Endodermal cell (in vitro differentiated cells): ENCODE results near the gene OAT. TPM values are rescaled to one million over a fixed set of nuclear protein-coding genes. Genes with fewer than 3 reads are reported as not detected.

Source experiments
- DNase-seq: peaks from one replicate; pipeline ENCODE4 v3.0.0-alpha.2; 2017
- H3K27ac ChIP-seq: 2 replicates; pipeline ENCODE4 v1.5.1; 2013; ENCODE audit warnings: mild to moderate bottlenecking, low read depth, low read length, moderate library complexity
- H3K27me3 ChIP-seq: 2 replicates; pipeline ENCODE4 v1.6.1; 2013; ENCODE audit warnings: mild to moderate bottlenecking, low read length, moderate library complexity; ENCODE audit not compliant: insufficient read depth, control insufficient read depth, poor library complexity, severe bottlenecking
- H3K36me3 ChIP-seq: 2 replicates; pipeline ENCODE4 v1.7.0; 2013; ENCODE audit warnings: mild to moderate bottlenecking, low read length, moderate library complexity; ENCODE audit not compliant: control insufficient read depth, insufficient read depth
- H3K4me1 ChIP-seq: one replicate; pipeline ENCODE4 v1.7.0; 2013; ENCODE audit warnings: low read length; ENCODE audit not compliant: control insufficient read depth, insufficient read depth
- H3K4me3 ChIP-seq: 2 replicates; pipeline ENCODE4 v1.5.1; 2013; ENCODE audit warnings: mild to moderate bottlenecking, low read length, moderate library complexity
- H3K9ac ChIP-seq: 2 replicates; pipeline ENCODE4 v1.6.1; 2013; ENCODE audit warnings: mild to moderate bottlenecking, low read length, moderate library complexity; ENCODE audit not compliant: poor library complexity, severe bottlenecking; ENCODE audit errors: extremely low read depth
- H3K9me3 ChIP-seq: 2 replicates; pipeline ENCODE4 v1.6.1; 2013; ENCODE audit warnings: mild to moderate bottlenecking, low read length, moderate library complexity; ENCODE audit not compliant: control insufficient read depth
- H3K27ac Mint-ChIP-seq: 2 replicates; pipeline ENCODE4 v1.8.0; 2020; ENCODE audit warnings: mixed read lengths
- H3K27me3 Mint-ChIP-seq: 2 replicates; pipeline ENCODE4 v1.8.0; 2021; ENCODE audit warnings: mild to moderate bottlenecking, mixed read lengths; ENCODE audit not compliant: insufficient read depth
- H3K36me3 Mint-ChIP-seq: 2 replicates; pipeline ENCODE4 v1.8.0; 2020; ENCODE audit warnings: low read depth, mixed read lengths
- H3K4me1 Mint-ChIP-seq: 2 replicates; pipeline ENCODE4 v1.8.0; 2020; ENCODE audit warnings: mixed read lengths
- H3K4me3 Mint-ChIP-seq: 2 replicates; pipeline ENCODE4 v1.8.0; 2020; ENCODE audit warnings: mild to moderate bottlenecking, moderate library complexity, mixed read lengths
- H3K9me3 Mint-ChIP-seq: 2 replicates; pipeline ENCODE4 v1.8.0; 2020; ENCODE audit warnings: mild to moderate bottlenecking, mixed read lengths
- CTCF ChIP-seq: fragments of 200-600 bp; sonication (generic); conservative IDR thresholded peaks from 2 replicates; pipeline ENCODE4 v1.5.0; 2021; ENCODE audit warnings: antibody characterized with exemption, mild to moderate bottlenecking
- WGBS, 2 experiments: methylation state at CpG; one replicate each; pipeline versions ENCODE4 v1.1.5 to v1.1.7; 2013; ENCODE audit warnings: missing lambda C conversion rate in 2 of 2, mixed read lengths in 1 of 2; ENCODE audit not compliant: insufficient coverage in 1 of 2, insufficient read length in 1 of 2; 5-methylcytosine and 5-hydroxymethylcytosine counted together
- total RNA-seq, 2 donors: library from RNA; stranded (reverse); fragmentation: NEBNext Ultra II Directional in 1 of 2; extraction: Animal tissue kit (Norgen Biotek cat#: 25700) in 1 of 2; gene quantifications; 2 replicates in 1 of 2; 3 replicates in 1 of 2; pipeline ENCODE4 v1.2.1, GENCODE V29; 2021

OAT gene
- total RNA-seq, 2 donors from 2014 or later, result 58.6 to 71.6 TPM

GRCh38 chr10:124369066-124369465 is 49.7 kb downstream of the OAT start:
- Histone ChIP-seq H3K9ac (no peak overlapping the region), H3K27me3 (peaks cover 7% of the 10 kb centered on the region), H3K9me3 (no peaks in the 10 kb centered on the region), H3K4me1 (no peaks in the 10 kb centered on the region), H3K4me3 (no peak overlapping the region), H3K27ac (no peak overlapping the region), H3K36me3 (no peaks in the 10 kb centered on the region)
- TF ChIP-seq CTCF, result no peak
- Mint-ChIP-seq H3K4me1 (no peaks in the 10 kb centered on the region), H3K27me3 (peaks cover 14% of the 10 kb centered on the region), H3K4me3 (no peak overlapping the region), H3K9me3 (peaks cover 4% of the 10 kb centered on the region), H3K27ac (no peak overlapping the region), H3K36me3 (no peaks in the 10 kb centered on the region)
- WGBS, 2 experiments, result 92 to 95% methylated on average over 2 to 4 of the region's 4 CpGs
- DNase-seq, result no peak

GRCh38 chr10:124367936-124368335 is 50.8 kb downstream of the OAT start:
- no peak for DNase-seq
- Mint-ChIP-seq H3K36me3 (no peaks in the 10 kb centered on the region), H3K27ac (no peak overlapping the region), H3K4me3 (no peak overlapping the region), H3K27me3 (peaks cover 14% of the 10 kb centered on the region), H3K9me3 (peaks cover 4% of the 10 kb centered on the region), H3K4me1 (no peaks in the 10 kb centered on the region)
- WGBS, 2 experiments, result 91 to 93% methylated on average over 18 of the region's 18 CpGs
- Histone ChIP-seq H3K36me3 (no peaks in the 10 kb centered on the region), H3K4me3 (no peak overlapping the region), H3K27ac (no peak overlapping the region), H3K9ac (no peak overlapping the region), H3K27me3 (no peaks in the 10 kb centered on the region), H3K9me3 (no peaks in the 10 kb centered on the region), H3K4me1 (no peaks in the 10 kb centered on the region)
- no peak for TF ChIP-seq CTCF

- no peak overlapping the region for H3K9ac ChIP-seq
- Mint-ChIP-seq H3K36me3 (no peaks in the 10 kb centered on the region), H3K27me3 (peaks cover 14% of the 10 kb centered on the region), H3K4me3 (no peak overlapping the region), H3K4me1 (no peaks in the 10 kb centered on the region), H3K9me3 (peaks cover 4% of the 10 kb centered on the region), H3K27ac (no peak overlapping the region)
- no peak for DNase-seq
- 100% methylated on average over 1 to 4 of the region's 4 CpGs for WGBS, 2 experiments
- TF ChIP-seq CTCF, result no peak
- no peak overlapping the region for H3K27ac ChIP-seq
- no peaks in the 10 kb centered on the region for H3K9me3 ChIP-seq
- no peaks in the 10 kb centered on the region for H3K27me3 ChIP-seq
- H3K4me1 ChIP-seq, result no peaks in the 10 kb centered on the region
- H3K36me3 ChIP-seq, result no peaks in the 10 kb centered on the region
- no peak overlapping the region for H3K4me3 ChIP-seq
Measured at GRCh38 chr10:124367414-124367813, 51.3 kb downstream of the OAT start.
